Kidney (tissue), 14 donors: ENCODE data around the gene WLS. TPM values are rescaled to one million over a fixed set of nuclear protein-coding genes. Genes with fewer than 3 reads are reported as not detected.
A peak's percentile ranks its signal among the peaks of the same experiment; 100 is the strongest.

Experiments
- DNase-seq, 5 donors: peaks; one replicate each; pipeline ENCODE4 v3.0.0-alpha.2; 2013 to 2020
- FAIRE-seq: peaks from 2 replicates; lab custom pipeline; 2012; peaks lifted over from hg19 to GRCh38; lab: Jason Lieb, UNC
- H3K27ac ChIP-seq, 2 donors: one replicate each; pipeline ENCODE4 v1.7.0; 2013; ENCODE audit warnings: low read depth in 2 of 2, low read length in 2 of 2, inconsistent platforms in 1 of 2
- H3K27me3 ChIP-seq: one replicate; pipeline ENCODE4 v1.7.1; 2013; ENCODE audit warnings: low read length, inconsistent platforms; ENCODE audit not compliant: control insufficient read depth, insufficient read depth
- H3K36me3 ChIP-seq, 3 donors: one replicate each; pipeline versions ENCODE4 v1.7.0 to v1.7.1; 2013; ENCODE audit warnings: low read length in 3 of 3, control low read depth in 1 of 3, inconsistent platforms in 1 of 3; ENCODE audit not compliant: insufficient read depth in 3 of 3, control insufficient read depth in 2 of 3
- H3K4me1 ChIP-seq, 3 donors: one replicate each; pipeline versions ENCODE4 v1.7.0 to v1.7.1; 2013; ENCODE audit warnings: low read length in 3 of 3, inconsistent platforms in 1 of 3, low read depth in 1 of 3; ENCODE audit not compliant: control insufficient read depth in 2 of 3, insufficient read depth in 2 of 3
- H3K4me3 ChIP-seq, 3 donors: one replicate each; pipeline versions ENCODE4 v1.7.0 to v1.8.1; 2013; ENCODE audit warnings: low read length in 3 of 3, control low read depth in 1 of 3, inconsistent platforms in 1 of 3
- H3K9ac ChIP-seq, 3 donors: one replicate each; pipeline versions ENCODE4 v1.7.0 to v1.7.1; 2013; ENCODE audit warnings: low read length in 3 of 3, control low read depth in 1 of 3, inconsistent platforms in 1 of 3
- H3K9me3 ChIP-seq, 3 donors: one replicate each; pipeline versions ENCODE4 v1.7.0 to v1.7.1; 2013; ENCODE audit warnings: low read length in 3 of 3, control low read depth in 1 of 3, inconsistent platforms in 1 of 3; ENCODE audit not compliant: control insufficient read depth in 2 of 3, insufficient read depth in 1 of 3
- intact Hi-C: fragments of 100-400 bp; cut with DNase I; formaldehyde crosslinking; loops from one replicate; pipeline ENCODE4 v1.11.1; 2022
- polyA plus RNA-seq: library from polyadenylated mRNA; stranded (reverse); fragments of 350-450 nt; fragmentation: Illumina TruSeq; extraction: RNeasy Lipid Tissue Mini Kit (QIAGEN cat#74804); gene quantifications from one replicate; pipeline ENCODE4 v1.2.3, GENCODE V29; 2014; ENCODE audit warnings: low read depth, low replicate concordance; ENCODE audit not compliant: insufficient read depth
- total RNA-seq: library from RNA; stranded (reverse); fragmentation: NEBNext Ultra II Directional; extraction: Animal tissue kit (Norgen Biotek cat#: 25700); gene quantifications from one replicate; pipeline ENCODE4 v1.2.1, GENCODE V29; 2021
- TF ChIP-seq, protein P1 (sequence below): IDR thresholded peaks from 3 replicates; pipeline ENCODE4 v1.5.1; 2012; ENCODE audit warnings: mild to moderate bottlenecking, moderate library complexity, borderline replicate concordance; ENCODE audit not compliant: insufficient read depth; ENCODE audit errors: extremely low read depth
- donor health status: control.
- donor health status: control.
- donor health status: control.
- donor health status: control.
- donor health status: control.
- donor health status: DM: yes; HTN: yes; CAD: no.
- donor health status: Normal renal cell carcinoma (clear cell type).

WLS gene
- total and polyA plus RNA-seq, 2 donors from 2014 or later: 92.3 to 147 TPM

GRCh38 chr1:68147534-68148171, 84.7 kb downstream of the WLS start:
- FAIRE-seq: no peak

GRCh38 chr1:68145418-68146126, 86.8 kb downstream of the WLS start:
- no peak overlapping the region for H3K9ac ChIP-seq
- peak overlapping the region; percentile 10 to 52 for H3K27ac ChIP-seq
- peaks cover 0 to 19% (median 9%) of the 10 kb centered on the region in 3 donors for H3K4me1 ChIP-seq
- intact Hi-C loops: no loop called here
- DNase-seq (peak in 4 of 5 donors; percentile 12 to 74 (median 73)), FAIRE-seq (no peak)
- H3K36me3 ChIP-seq: peaks cover 0 to 24% (median 18%) of the 10 kb centered on the region in 3 donors
- TF ChIP-seq, protein P1, sequence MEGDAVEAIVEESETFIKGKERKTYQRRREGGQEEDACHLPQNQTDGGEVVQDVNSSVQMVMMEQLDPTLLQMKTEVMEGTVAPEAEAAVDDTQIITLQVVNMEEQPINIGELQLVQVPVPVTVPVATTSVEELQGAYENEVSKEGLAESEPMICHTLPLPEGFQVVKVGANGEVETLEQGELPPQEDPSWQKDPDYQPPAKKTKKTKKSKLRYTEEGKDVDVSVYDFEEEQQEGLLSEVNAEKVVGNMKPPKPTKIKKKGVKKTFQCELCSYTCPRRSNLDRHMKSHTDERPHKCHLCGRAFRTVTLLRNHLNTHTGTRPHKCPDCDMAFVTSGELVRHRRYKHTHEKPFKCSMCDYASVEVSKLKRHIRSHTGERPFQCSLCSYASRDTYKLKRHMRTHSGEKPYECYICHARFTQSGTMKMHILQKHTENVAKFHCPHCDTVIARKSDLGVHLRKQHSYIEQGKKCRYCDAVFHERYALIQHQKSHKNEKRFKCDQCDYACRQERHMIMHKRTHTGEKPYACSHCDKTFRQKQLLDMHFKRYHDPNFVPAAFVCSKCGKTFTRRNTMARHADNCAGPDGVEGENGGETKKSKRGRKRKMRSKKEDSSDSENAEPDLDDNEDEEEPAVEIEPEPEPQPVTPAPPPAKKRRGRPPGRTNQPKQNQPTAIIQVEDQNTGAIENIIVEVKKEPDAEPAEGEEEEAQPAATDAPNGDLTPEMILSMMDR: no peak
- no peaks in the 10 kb centered on the region for H3K9me3 ChIP-seq
- H3K27me3 ChIP-seq: no peaks in the 10 kb centered on the region
- H3K4me3 ChIP-seq: no peak overlapping the region

More at GRCh38 chr1:68147534-68148171, 84.7 kb downstream of the WLS start:
- intact Hi-C loops: no loop called here
- peak in 2 of 5 donors; percentile 36 to 81 for DNase-seq
- no peaks in the 10 kb centered on the region for H3K27me3 ChIP-seq
- no peak overlapping the region for H3K9ac ChIP-seq
- H3K9me3 ChIP-seq: no peaks in the 10 kb centered on the region
- peaks cover 0 to 9% (median 2%) of the 10 kb centered on the region in 3 donors for H3K4me1 ChIP-seq
- peaks cover 3 to 31% (median 28%) of the 10 kb centered on the region in 3 donors for H3K36me3 ChIP-seq
- no peak overlapping the region for H3K27ac ChIP-seq
- H3K4me3 ChIP-seq: no peak overlapping the region
- TF ChIP-seq, protein P1: no peak

DNA sequence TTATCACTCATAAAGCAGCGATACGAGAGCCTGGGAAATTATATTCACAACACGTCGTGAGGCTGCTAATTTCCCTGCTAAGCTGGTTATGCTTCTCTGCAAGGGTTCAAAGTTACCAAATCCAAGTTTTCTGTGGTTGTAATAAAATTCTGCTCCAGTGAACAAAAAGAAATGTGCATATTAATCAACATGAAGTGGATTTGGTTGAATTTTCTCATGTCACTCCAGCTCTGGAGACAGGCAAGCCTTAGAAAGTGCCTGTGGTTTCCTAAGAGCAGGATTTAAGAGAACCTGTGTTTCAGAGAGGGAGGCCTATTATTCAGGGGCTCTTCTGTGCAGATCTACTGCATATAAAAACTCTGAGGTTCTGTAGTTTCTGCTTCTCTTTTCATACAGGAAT, 87.5 kb downstream of the WLS start:
- Histone ChIP-seq H3K36me3 (peaks cover 0 to 18% (median 17%) of the 10 kb centered on the region in 3 donors), H3K27ac (peak overlapping the region in 1 of 2 donors; percentile 10), H3K4me1 (peaks cover 0 to 19% (median 9%) of the 10 kb centered on the region in 3 donors), H3K9me3 (no peaks in the 10 kb centered on the region), H3K9ac (no peak overlapping the region), H3K27me3 (no peaks in the 10 kb centered on the region), H3K4me3 (no peak overlapping the region)
- TF ChIP-seq, protein P1: no peak
- DNase-seq (peak in 2 of 5 donors; percentile 45 to 51), FAIRE-seq (no peak)
- intact Hi-C loops: no loop called here
